Measurements from ENCODE around the gene SENP3. TPM values are rescaled to one million over a fixed set of nuclear protein-coding genes. Genes with fewer than 3 reads are reported as not detected.

Gene SENP3
- total RNA-seq, 1 experiment from 2014 or later = 113 TPM

DNA sequence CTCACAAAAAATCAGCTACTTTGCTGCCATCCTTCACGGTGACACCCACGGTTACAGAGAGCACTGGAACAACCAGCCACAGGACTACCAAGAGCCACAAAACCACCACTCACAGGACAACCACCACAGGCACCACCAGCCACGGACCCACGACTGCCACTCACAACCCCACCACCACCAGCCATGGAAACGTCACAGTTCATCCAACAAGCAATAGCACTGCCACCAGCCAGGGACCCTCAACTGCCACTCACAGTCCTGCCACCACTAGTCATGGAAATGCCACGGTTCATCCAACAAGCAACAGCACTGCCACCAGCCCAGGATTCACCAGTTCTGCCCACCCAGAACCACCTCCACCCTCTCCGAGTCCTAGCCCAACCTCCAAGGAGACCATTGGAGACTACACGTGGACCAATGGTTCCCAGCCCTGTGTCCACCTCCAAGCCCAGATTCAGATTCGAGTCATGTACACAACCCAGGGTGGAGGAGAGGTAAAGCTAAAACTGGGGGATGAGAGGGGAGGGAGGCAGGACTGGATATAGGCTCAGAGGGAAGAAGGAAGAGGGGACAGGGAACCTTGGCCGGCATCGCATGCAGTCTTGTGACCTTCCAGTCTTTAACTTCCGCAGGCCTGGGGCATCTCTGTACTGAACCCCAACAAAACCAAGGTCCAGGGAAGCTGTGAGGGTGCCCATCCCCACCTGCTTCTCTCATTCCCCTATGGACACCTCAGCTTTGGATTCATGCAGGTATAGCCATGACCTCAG lies 18.3 kb downstream of the SENP3 start:
- TF ChIP-seq EZH2 (IDR thresholded peaks at IDR 0.05; ENCODE audit: borderline replicate concordance, low read depth, low read length, poor library complexity, severe bottlenecking) = no peak
- TF ChIP-seq, protein P1, sequence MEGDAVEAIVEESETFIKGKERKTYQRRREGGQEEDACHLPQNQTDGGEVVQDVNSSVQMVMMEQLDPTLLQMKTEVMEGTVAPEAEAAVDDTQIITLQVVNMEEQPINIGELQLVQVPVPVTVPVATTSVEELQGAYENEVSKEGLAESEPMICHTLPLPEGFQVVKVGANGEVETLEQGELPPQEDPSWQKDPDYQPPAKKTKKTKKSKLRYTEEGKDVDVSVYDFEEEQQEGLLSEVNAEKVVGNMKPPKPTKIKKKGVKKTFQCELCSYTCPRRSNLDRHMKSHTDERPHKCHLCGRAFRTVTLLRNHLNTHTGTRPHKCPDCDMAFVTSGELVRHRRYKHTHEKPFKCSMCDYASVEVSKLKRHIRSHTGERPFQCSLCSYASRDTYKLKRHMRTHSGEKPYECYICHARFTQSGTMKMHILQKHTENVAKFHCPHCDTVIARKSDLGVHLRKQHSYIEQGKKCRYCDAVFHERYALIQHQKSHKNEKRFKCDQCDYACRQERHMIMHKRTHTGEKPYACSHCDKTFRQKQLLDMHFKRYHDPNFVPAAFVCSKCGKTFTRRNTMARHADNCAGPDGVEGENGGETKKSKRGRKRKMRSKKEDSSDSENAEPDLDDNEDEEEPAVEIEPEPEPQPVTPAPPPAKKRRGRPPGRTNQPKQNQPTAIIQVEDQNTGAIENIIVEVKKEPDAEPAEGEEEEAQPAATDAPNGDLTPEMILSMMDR (conservative IDR thresholded peaks at IDR 0.05; ENCODE audit: low read depth, low read length) = no peak
- no peak for DNase-seq (ENCODE audit: low spot score)
- H3K9me3 ChIP-seq (ENCODE audit: low read depth, low read length, poor library complexity, severe bottlenecking) = no peaks in the 10 kb centered on the region
- H3K27ac ChIP-seq (ENCODE audit: low read depth, low read length, poor library complexity, severe bottlenecking) = peak overlapping the region; percentile 74
- no TSS peak for BruUV-seq (replicated peaks)
- ChIA-PET CTCF (interaction anchor here (2.0 kb wide), 1 partner anchor 9 kb away, joined by 6 read pairs; no protein-coding TSS in a partner anchor), POLR2A (ENCODE audit: low non-redundant PET) (interaction anchor here (0.6 kb wide), 1 partner anchor 72 kb away, joined by 5 read pairs; no protein-coding TSS in a partner anchor)
- no peak overlapping the region for H3K4me3 ChIP-seq (ENCODE audit: low read depth, low read length, poor library complexity, severe bottlenecking)
- peaks cover 53% of the 10 kb centered on the region for H3K36me3 ChIP-seq (ENCODE audit: insufficient read depth, low read length, poor library complexity, severe bottlenecking)
- intact Hi-C loops (cut with micrococcal nuclease; ENCODE audit: unreplicated experiment) = loop anchor here (5.0 kb wide), 2 partner anchors 107 to 307 kb away; partner anchors contain the start of genes CHD3, TP53 and WRAP53
- H3K27me3 ChIP-seq (replicated peaks; ENCODE audit: insufficient read depth, low read depth, low read length, poor library complexity) = no peaks in the 10 kb centered on the region
- H3K4me1 ChIP-seq (ENCODE audit: insufficient read depth, low read length, poor library complexity, severe bottlenecking) = peaks cover 61% of the 10 kb centered on the region

DNA sequence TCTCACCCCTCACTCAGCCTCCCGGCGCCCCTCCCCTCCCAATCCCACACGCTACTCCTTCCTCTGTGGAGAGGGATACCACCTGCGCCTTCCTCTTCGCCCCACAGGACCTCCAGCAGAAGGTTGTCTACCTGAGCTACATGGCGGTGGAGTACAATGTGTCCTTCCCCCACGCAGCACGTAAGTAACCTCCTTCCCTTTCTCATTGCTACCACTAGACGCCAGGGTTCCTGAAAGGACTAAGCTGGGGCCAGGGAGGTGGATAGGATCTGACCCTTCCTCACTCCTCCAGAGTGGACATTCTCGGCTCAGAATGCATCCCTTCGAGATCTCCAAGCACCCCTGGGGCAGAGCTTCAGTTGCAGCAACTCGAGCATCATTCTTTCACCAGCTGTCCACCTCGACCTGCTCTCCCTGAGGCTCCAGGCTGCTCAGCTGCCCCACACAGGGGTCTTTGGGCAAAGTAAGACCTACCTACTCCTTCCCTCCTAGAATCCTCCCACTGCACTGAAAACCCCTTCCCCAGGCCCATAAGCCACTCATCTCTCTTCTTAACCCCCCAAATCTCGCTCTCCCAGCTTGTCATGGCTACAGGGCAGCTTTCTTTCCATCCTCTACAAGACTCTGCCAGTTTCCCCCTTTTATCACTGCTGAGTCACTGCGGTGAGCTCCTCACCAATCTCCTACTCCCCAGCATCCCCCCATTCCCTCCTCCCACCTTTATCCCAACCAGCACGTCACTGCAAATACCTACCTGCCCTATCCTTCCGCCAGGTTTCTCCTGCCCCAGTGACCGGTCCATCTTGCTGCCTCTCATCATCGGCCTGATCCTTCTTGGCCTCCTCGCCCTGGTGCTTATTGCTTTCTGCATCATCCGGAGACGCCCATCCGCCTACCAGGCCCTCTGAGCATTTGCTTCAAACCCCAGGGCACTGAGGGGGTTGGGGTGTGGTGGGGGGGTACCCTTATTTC lies 19.2 kb downstream of the SENP3 start:
- ChIA-PET POLR2A (ENCODE audit: low non-redundant PET) (interaction anchor here (0.6 to 0.7 kb wide), 3 partner anchors 71 to 338 kb away, joined by 3 to 5 read pairs (median 5); partner anchors contain the start of gene WRAP53), CTCF (interaction anchor here (2.0 kb wide), 1 partner anchor 8 kb away, joined by 6 read pairs; no protein-coding TSS in a partner anchor)
- Histone ChIP-seq H3K9me3 (ENCODE audit: low read depth, low read length, poor library complexity, severe bottlenecking) (no peaks in the 10 kb centered on the region), H3K36me3 (ENCODE audit: insufficient read depth, low read length, poor library complexity, severe bottlenecking) (peaks cover 49% of the 10 kb centered on the region), H3K27me3 (replicated peaks; ENCODE audit: insufficient read depth, low read depth, low read length, poor library complexity) (no peaks in the 10 kb centered on the region), H3K4me1 (ENCODE audit: insufficient read depth, low read length, poor library complexity, severe bottlenecking) (peaks cover 59% of the 10 kb centered on the region), H3K27ac (ENCODE audit: low read depth, low read length, poor library complexity, severe bottlenecking) (peak overlapping the region; percentile 74), H3K4me3 (ENCODE audit: low read depth, low read length, poor library complexity, severe bottlenecking) (no peak overlapping the region)
- DNase-seq (ENCODE audit: low spot score) = no peak
- intact Hi-C loops (cut with micrococcal nuclease; ENCODE audit: unreplicated experiment) = loop anchor here (5.0 kb wide), 2 partner anchors 106 to 306 kb away; partner anchors contain the start of genes CHD3, TP53 and WRAP53
- BruUV-seq (replicated peaks) = no TSS peak
- TF ChIP-seq EZH2 (IDR thresholded peaks at IDR 0.05; ENCODE audit: borderline replicate concordance, low read depth, low read length, poor library complexity, severe bottlenecking) = no peak
- TF ChIP-seq, protein P1 (conservative IDR thresholded peaks at IDR 0.05; ENCODE audit: low read depth, low read length) = no peak
